H1 (cell line): ENCODE measurements around the gene KIFC1. TPM values are rescaled to one million over a fixed set of nuclear protein-coding genes. Genes with fewer than 3 reads are reported as not detected.

Experiments used
- ASH2L ChIP-seq: fragments of 200-600, 300-600 bp; sonication (generic); IDR thresholded peaks from one replicate; pipeline ENCODE4 v1.7.1; 2017; ENCODE audit warnings: low read length
- BRCA1 ChIP-seq: IDR thresholded peaks from 2 replicates; pipeline ENCODE4 v1.6.1; 2012; ENCODE audit warnings: low read depth, low read length, improper control_type of control experiment
- CBX8 ChIP-seq: fragments of 300-800, 300-1000 bp; sonication (generic); IDR thresholded peaks from 2 replicates; pipeline ENCODE4 v1.7.1; 2016; ENCODE audit warnings: low read depth, low read length, borderline replicate concordance
- CHD1 ChIP-seq: IDR thresholded peaks from 2 replicates; pipeline ENCODE4 v1.6.1; 2012; ENCODE audit warnings: low read depth, low read length, improper control_type of control experiment
- CREB1 ChIP-seq: IDR thresholded peaks from 2 replicates; pipeline ENCODE4 v1.6.1; 2012; ENCODE audit warnings: inconsistent platforms
- EGR1 ChIP-seq: IDR thresholded peaks from 2 replicates; pipeline ENCODE4 v1.6.1; 2011; ENCODE audit warnings: low read depth, low read length, borderline replicate concordance
- GABPA ChIP-seq: IDR thresholded peaks from 2 replicates; pipeline ENCODE4 v1.6.1; 2011; ENCODE audit warnings: mild to moderate bottlenecking, low read length, moderate library complexity, borderline replicate concordance; ENCODE audit not compliant: insufficient read depth
- HDAC6 ChIP-seq: IDR thresholded peaks from one replicate; pipeline ENCODE4 v1.7.1; 2012; ENCODE audit warnings: low read depth, mild to moderate bottlenecking, inconsistent platforms, low read length, moderate library complexity
- POLR2AphosphoS5 ChIP-seq: IDR thresholded peaks from 2 replicates; pipeline ENCODE4 v1.6.1; 2011; ENCODE audit warnings: low read depth, low read length
- RAD21 ChIP-seq, 2 experiments: IDR thresholded peaks in 1 of 2; conservative IDR thresholded peaks in 1 of 2; 2 replicates each; pipeline ENCODE4 v1.6.1; 2011; ENCODE audit warnings: low read depth in 2 of 2, low read length in 2 of 2, improper control_type of control experiment in 1 of 2, inconsistent platforms in 1 of 2, mild to moderate bottlenecking in 1 of 2, moderate library complexity in 1 of 2
- SIN3A ChIP-seq, 2 experiments: IDR thresholded peaks in 1 of 2; conservative IDR thresholded peaks in 1 of 2; 2 replicates each; pipeline ENCODE4 v1.6.1; 2011 to 2012; ENCODE audit warnings: low read length in 2 of 2, improper control_type of control experiment in 1 of 2, low read depth in 1 of 2, mild to moderate bottlenecking in 1 of 2
- SIX5 ChIP-seq: IDR thresholded peaks from 2 replicates; pipeline ENCODE4 v1.6.1; 2011; ENCODE audit warnings: mild to moderate bottlenecking, low read depth, low read length
- polyA plus RNA-seq, 7 experiments: library from polyadenylated mRNA; depleted of rRNA in 3 of 7; stranded (reverse) in 5 of 7; unstranded in 2 of 7; fragments of >200 nt in 5 of 7; fragments of 200-250 nt in 2 of 7; gene quantifications; 1 replicate in 5 of 7; 2 replicates in 1 of 7; 4 replicates in 1 of 7; pipeline versions ENCODE4 v1.2.1 to v1.2.3, GENCODE V29; 2011 to 2013; ENCODE audit warnings: missing spikeins in 2 of 7, mixed read lengths in 2 of 7
- total RNA-seq: library from RNA; stranded (reverse); fragmentation: NEBNext Ultra II Directional; extraction: Animal tissue kit (Norgen Biotek cat#: 25700); gene quantifications from 2 replicates; pipeline ENCODE4 v1.2.1, GENCODE V29; 2021
- TF ChIP-seq, protein P1 (sequence below), 3 experiments: IDR thresholded peaks; 1 replicate in 2 of 3; 2 replicates in 1 of 3; pipeline versions ENCODE4 v1.5.1 to v1.6.1; 2011; ENCODE audit warnings: low read length in 3 of 3, mild to moderate bottlenecking in 3 of 3, inconsistent platforms in 2 of 3, low read depth in 1 of 3, moderate library complexity in 1 of 3; ENCODE audit not compliant: insufficient read depth in 1 of 3; ENCODE audit errors: control extremely low read depth in 1 of 3

KIFC1 gene
- total and polyA plus RNA-seq, 2 of the 8 experiments (the other 6 are each of a cell fraction or from before 2014, with no cell fraction given) = 46.6 to 64.3 TPM

DNA sequence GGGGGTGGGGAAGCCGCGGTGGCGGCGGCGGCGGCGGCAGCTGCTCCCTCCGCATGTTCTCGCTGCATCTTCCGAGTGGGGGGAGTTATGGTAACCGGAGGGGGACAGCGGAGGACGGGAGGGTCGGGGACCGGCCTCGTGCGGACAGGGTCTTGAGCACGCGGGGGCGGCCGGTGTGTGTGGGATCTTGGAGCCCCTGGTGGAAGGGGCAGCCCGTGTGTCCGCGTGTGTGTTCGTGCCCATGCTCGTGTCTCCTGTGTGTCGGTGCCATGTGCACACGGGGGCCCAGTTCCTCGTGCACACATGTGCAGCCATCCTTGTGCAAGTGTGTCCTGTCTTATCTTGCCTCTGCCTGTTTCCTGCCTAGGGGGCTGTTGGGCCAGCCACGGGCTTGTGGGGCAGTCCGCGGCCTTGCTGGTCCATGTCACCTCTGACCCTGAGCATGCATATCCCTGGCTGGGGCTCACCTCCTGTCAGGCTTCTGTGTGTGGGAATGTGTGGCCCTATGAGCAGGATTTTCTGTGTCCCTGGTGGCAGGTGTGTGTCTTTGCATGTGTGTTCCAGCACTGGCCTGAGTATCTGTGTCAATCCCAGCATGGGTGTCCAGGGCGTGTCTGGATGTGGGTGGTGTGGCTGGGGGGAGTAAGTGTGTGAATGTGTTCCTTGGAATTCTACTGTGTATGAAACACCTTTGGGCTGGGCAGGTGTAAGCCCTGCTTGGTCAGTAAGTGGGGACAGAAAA is 36.8 kb downstream of the KIFC1 start (continued):
- no peak for TF ChIP-seq HDAC6
- no peak for TF ChIP-seq BRCA1
- TF ChIP-seq CHD1 = no peak
- TF ChIP-seq SIN3A (conservative IDR thresholded peaks at IDR 0.05 in 1 of 2, IDR thresholded peaks at IDR 0.05 in 1 of 2; ENCODE audit: low read depth in 1 of 2, low read length in 2 of 2) = peak in 1 of 2 experiments; percentile 32; a peak in 1 of 4 replicates
- TF ChIP-seq POLR2AphosphoS5 = no peak
- TF ChIP-seq GABPA = no peak
- TF ChIP-seq CREB1 = no peak
- TF ChIP-seq ASH2L = no peak
- no peak for TF ChIP-seq EGR1
- no peak for TF ChIP-seq SIX5
- TF ChIP-seq RAD21 (IDR thresholded peaks at IDR 0.05 in 1 of 2, conservative IDR thresholded peaks at IDR 0.05 in 1 of 2; ENCODE audit: low read depth in 2 of 2, low read length in 2 of 2) = peak in 1 of 2 experiments; percentile 11; a peak in 1 of 4 replicates
- TF ChIP-seq, protein P1, sequence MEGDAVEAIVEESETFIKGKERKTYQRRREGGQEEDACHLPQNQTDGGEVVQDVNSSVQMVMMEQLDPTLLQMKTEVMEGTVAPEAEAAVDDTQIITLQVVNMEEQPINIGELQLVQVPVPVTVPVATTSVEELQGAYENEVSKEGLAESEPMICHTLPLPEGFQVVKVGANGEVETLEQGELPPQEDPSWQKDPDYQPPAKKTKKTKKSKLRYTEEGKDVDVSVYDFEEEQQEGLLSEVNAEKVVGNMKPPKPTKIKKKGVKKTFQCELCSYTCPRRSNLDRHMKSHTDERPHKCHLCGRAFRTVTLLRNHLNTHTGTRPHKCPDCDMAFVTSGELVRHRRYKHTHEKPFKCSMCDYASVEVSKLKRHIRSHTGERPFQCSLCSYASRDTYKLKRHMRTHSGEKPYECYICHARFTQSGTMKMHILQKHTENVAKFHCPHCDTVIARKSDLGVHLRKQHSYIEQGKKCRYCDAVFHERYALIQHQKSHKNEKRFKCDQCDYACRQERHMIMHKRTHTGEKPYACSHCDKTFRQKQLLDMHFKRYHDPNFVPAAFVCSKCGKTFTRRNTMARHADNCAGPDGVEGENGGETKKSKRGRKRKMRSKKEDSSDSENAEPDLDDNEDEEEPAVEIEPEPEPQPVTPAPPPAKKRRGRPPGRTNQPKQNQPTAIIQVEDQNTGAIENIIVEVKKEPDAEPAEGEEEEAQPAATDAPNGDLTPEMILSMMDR (IDR thresholded peaks at IDR 0.05; ENCODE audit: control extremely low read depth in 1 of 3, insufficient read depth in 1 of 3, low read depth in 1 of 3, low read length in 3 of 3) = peak in 2 of 3 experiments; percentile 14 to 36; a peak in 1 of 4 replicates
- TF ChIP-seq CBX8 = no peak
